Measurements from ENCODE around the gene RNU4-1.

The RNU4-1 gene

DNA sequence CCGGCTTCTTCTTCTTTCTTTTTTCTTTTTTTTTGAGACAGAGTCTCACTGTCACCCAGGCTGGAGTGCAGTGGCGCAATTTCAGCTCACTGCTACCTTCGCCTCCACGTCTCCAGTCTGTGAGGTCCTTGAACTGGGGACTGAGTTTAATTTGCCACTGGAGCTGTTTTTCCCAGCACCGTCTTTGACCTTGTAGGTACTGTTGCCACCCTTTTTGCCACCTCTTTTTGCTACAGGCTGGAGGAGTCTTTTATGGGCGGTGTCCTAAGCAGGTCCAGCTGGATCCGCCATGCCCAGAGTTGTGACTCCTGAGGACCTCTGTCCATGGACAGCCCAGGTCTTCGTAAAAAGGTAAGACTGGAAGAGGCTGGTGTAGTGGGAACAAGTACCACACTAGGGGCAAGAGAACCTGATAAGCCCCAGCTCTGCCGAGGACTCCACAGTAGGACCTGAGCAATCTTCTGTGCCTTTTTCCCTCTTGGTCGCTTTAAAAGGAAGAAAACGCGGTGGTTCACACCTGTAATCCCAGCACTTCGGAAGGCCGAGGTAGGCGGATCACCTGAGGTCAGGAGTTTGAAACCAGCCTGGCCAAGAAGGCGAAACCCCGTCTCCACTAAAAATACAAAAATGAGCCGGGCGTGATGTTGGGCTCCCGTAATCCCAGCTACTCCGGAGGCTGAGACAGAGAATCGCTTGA is 2.3 kb downstream of the RNU4-1 start:
- peak overlapping the region; percentile 12 for H3K4me3 ChIP-seq (ENCODE audit: extremely low read depth, insufficient read depth, low read length, poor library complexity, severe bottlenecking)
- no peaks in the 10 kb centered on the region for H3K36me3 ChIP-seq (ENCODE audit: control insufficient read depth, insufficient read depth, low read length)
- H3K9me3 ChIP-seq (ENCODE audit: control insufficient read depth, low read length) = no peaks in the 10 kb centered on the region
- H3K27ac ChIP-seq (ENCODE audit: low read depth, low read length, severe bottlenecking) = peak overlapping the region; percentile 100
- 56 to 60% methylated on average over 21 of the region's 22 CpGs for WGBS, 2 experiments (ENCODE audit: insufficient coverage in 2 of 2)
- peaks cover 16% of the 10 kb centered on the region for H3K4me1 ChIP-seq (ENCODE audit: control insufficient read depth, insufficient read depth, low read length, poor library complexity, severe bottlenecking)

DNA sequence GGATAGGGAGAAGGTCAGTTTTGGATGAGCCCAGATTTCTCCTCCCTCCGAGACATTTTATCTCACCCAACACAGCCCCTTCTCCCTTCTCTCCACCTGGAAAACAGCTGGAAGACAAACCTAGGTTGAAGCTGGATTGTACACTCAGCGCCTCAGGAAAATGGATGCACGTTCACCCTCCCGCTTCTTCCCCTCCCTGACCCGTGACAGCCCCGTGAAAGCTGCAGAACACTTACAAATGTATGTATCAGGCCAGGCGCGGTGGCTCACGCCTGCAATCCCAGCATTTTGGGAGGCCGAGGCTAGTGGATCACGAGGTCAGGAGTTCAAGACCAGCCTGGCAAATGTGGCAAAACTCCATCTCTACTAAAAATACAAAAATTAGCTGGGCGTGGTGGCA is 5.5 kb downstream of the RNU4-1 start:
- Histone ChIP-seq H3K27ac (ENCODE audit: low read depth, low read length, severe bottlenecking) (no peak overlapping the region), H3K9me3 (ENCODE audit: control insufficient read depth, low read length) (no peaks in the 10 kb centered on the region), H3K4me3 (ENCODE audit: extremely low read depth, insufficient read depth, low read length, poor library complexity, severe bottlenecking) (no peak overlapping the region), H3K36me3 (ENCODE audit: control insufficient read depth, insufficient read depth, low read length) (no peaks in the 10 kb centered on the region), H3K4me1 (ENCODE audit: control insufficient read depth, insufficient read depth, low read length, poor library complexity, severe bottlenecking) (peaks cover 21% of the 10 kb centered on the region)
- 91 to 93% methylated on average over 10 to 11 of the region's 12 CpGs for WGBS, 2 experiments (ENCODE audit: insufficient coverage in 2 of 2)

GRCh38 chr12:120286768-120287490 is 6.1 kb downstream of the RNU4-1 start:
- Histone ChIP-seq H3K36me3 (ENCODE audit: control insufficient read depth, insufficient read depth, low read length) (no peaks in the 10 kb centered on the region), H3K4me1 (ENCODE audit: control insufficient read depth, insufficient read depth, low read length, poor library complexity, severe bottlenecking) (peaks cover 21% of the 10 kb centered on the region), H3K9me3 (ENCODE audit: control insufficient read depth, low read length) (no peaks in the 10 kb centered on the region), H3K4me3 (ENCODE audit: extremely low read depth, insufficient read depth, low read length, poor library complexity, severe bottlenecking) (no peak overlapping the region), H3K27ac (ENCODE audit: low read depth, low read length, severe bottlenecking) (peak overlapping the region; percentile 3)
- WGBS, 2 experiments (ENCODE audit: insufficient coverage in 2 of 2) = 77 to 80% methylated on average over 5 to 6 of the region's 7 CpGs

DNA sequence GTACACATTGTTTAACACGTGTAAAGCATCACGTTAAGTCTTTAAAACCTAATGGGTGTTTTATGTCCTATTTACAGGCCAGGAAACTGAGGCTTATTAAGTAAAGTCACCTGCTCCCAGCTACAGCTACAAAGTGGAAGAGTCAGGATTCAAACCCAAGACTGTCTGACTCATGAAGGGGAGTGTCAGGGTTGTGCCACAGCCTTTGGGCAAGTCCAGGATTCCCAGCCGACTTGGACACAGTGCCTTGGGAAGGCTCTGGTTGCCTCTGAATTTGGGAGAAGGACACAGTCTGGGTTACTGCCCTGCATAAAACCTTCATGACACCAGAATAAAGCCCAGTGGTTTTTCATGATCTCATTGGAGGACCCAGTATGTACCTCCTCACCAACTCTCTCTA is 8.7 kb downstream of the RNU4-1 start:
- Histone ChIP-seq H3K27ac (ENCODE audit: low read depth, low read length, severe bottlenecking) (no peak overlapping the region), H3K9me3 (ENCODE audit: control insufficient read depth, low read length) (no peaks in the 10 kb centered on the region), H3K36me3 (ENCODE audit: control insufficient read depth, insufficient read depth, low read length) (no peaks in the 10 kb centered on the region), H3K4me1 (ENCODE audit: control insufficient read depth, insufficient read depth, low read length, poor library complexity, severe bottlenecking) (peaks cover 14% of the 10 kb centered on the region), H3K4me3 (ENCODE audit: extremely low read depth, insufficient read depth, low read length, poor library complexity, severe bottlenecking) (no peak overlapping the region)
- 88 to 100% methylated on average over 1 to 3 of the region's 3 CpGs for WGBS, 2 experiments (ENCODE audit: insufficient coverage in 2 of 2)

DNA sequence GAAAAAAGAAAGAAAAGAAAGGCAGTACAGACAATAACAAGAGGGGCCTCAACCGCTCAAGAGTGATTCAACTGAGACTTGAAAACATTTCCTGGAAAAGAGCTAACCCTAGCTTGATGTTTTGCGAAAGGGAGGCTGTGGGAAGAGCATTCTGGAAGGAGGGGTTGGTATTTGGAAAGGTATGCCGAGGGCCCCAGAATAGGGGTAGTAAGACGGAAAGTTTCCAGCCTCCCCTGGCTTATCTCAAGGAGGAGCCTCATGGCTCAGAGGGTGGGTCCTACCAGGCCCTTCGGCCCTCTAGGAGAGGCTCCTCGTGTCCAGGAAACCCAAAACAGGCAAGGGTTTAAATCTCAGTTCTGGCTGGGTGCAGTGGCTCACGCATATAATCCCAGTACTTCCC is 9.7 kb downstream of the RNU4-1 start:
- no peaks in the 10 kb centered on the region for H3K36me3 ChIP-seq (ENCODE audit: control insufficient read depth, insufficient read depth, low read length)
- 76 to 81% methylated on average over 6 to 7 of the region's 7 CpGs for WGBS, 2 experiments (ENCODE audit: insufficient coverage in 2 of 2)
- no peak overlapping the region for H3K27ac ChIP-seq (ENCODE audit: low read depth, low read length, severe bottlenecking)

DNA sequence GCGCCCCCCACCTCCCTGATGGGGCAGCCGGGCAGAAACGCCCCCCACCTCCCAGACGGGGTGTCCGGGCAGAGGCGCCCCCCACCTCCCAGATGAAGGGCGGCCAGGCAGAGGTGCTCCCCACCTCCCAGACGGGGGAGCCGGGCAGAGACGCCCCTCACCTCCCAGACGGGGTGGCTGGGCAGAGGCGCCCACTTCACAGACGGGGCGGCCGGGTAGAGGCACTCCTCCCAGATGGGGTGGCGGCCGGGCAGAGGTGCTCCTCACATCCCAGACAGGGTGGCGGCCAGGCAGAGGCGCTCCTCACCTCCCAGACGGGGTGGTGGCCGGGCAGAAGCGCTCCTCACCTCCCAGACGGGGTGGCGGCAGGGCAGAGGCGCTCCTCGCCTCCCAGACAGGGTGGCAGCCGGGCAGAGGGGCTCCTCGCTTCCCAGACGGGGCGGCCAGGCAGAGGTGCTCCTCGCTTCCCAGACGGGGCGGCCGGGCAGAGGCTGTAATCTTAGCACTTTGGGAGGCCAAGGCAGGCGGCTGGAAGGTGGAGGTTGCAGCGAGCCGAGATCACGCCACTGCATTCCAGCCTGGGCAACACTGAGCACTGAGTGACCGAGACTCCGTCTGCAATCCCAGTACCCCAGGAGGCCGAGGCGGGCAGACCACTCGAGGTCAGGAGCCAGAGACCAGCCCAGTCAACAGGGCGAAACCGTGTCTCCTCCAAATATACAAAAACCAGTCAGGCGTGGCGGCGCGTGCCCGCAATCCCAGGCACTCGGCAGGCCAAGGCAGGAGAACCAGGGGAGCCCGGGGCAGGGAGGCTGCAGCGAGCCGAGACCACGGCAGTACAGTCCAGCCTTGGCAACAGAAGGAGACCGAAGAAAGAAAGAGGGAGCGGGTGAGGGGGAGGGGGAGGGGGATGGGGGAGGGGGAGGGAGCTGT is 14.6 kb downstream of the RNU4-1 start:
- Histone ChIP-seq H3K36me3 (ENCODE audit: control insufficient read depth, insufficient read depth, low read length) (no peaks in the 10 kb centered on the region), H3K9me3 (ENCODE audit: control insufficient read depth, low read length) (no peaks in the 10 kb centered on the region), H3K4me1 (ENCODE audit: control insufficient read depth, insufficient read depth, low read length, poor library complexity, severe bottlenecking) (peaks cover 4% of the 10 kb centered on the region), H3K4me3 (ENCODE audit: extremely low read depth, insufficient read depth, low read length, poor library complexity, severe bottlenecking) (no peak overlapping the region), H3K27ac (ENCODE audit: low read depth, low read length, severe bottlenecking) (no peak overlapping the region)
- 96 to 98% methylated on average over 36 to 48 of the region's 57 CpGs for WGBS, 2 experiments (ENCODE audit: insufficient coverage in 2 of 2)

More for the DNA sequence above, 9.7 kb downstream of the RNU4-1 start:
- Histone ChIP-seq H3K4me3 (ENCODE audit: extremely low read depth, insufficient read depth, low read length, poor library complexity, severe bottlenecking) (no peak overlapping the region), H3K4me1 (ENCODE audit: control insufficient read depth, insufficient read depth, low read length, poor library complexity, severe bottlenecking) (peaks cover 14% of the 10 kb centered on the region), H3K9me3 (ENCODE audit: control insufficient read depth, low read length) (no peaks in the 10 kb centered on the region)

- Histone ChIP-seq H3K4me1 (ENCODE audit: control insufficient read depth, insufficient read depth, low read length, poor library complexity, severe bottlenecking) (no peaks in the 10 kb centered on the region), H3K9me3 (ENCODE audit: control insufficient read depth, low read length) (no peaks in the 10 kb centered on the region), H3K4me3 (ENCODE audit: extremely low read depth, insufficient read depth, low read length, poor library complexity, severe bottlenecking) (no peak overlapping the region), H3K27ac (ENCODE audit: low read depth, low read length, severe bottlenecking) (no peak overlapping the region), H3K36me3 (ENCODE audit: control insufficient read depth, insufficient read depth, low read length) (no peaks in the 10 kb centered on the region)
- 97 to 100% methylated on average over 2 to 5 of the region's 6 CpGs for WGBS, 2 experiments (ENCODE audit: insufficient coverage in 2 of 2)
These were observed 16.3 kb downstream of the RNU4-1 start for GRCh38 chr12:120276734-120277133.

DNA sequence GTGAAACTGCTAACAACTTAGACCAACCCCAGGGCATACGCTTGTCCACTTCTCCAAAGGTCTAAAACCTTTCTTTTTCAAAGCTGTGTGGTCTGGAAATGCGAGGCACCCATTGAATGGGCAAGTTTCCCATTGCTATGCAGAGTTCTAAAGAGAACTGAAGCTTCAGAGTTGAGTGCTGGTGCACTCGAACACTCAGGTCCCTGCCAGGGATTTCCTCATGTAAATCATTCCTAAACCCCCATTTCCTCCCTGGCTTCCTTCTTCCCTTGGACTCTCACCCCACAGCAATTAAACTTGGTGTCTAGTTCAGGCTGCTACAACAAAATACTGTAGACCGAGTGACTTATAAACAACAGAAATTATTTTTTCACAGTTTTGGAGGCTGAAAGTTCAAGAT is 25.3 kb downstream of the RNU4-1 start:
- peaks cover 20% of the 10 kb centered on the region for H3K4me1 ChIP-seq (ENCODE audit: control insufficient read depth, insufficient read depth, low read length, poor library complexity, severe bottlenecking)
- WGBS, 2 experiments (ENCODE audit: insufficient coverage in 2 of 2) = 85 to 88% methylated on average over 3 to 4 of the region's 4 CpGs
- no peak overlapping the region for H3K27ac ChIP-seq (ENCODE audit: low read depth, low read length, severe bottlenecking)
- H3K36me3 ChIP-seq (ENCODE audit: control insufficient read depth, insufficient read depth, low read length) = peaks cover 10% of the 10 kb centered on the region
- no peak overlapping the region for H3K4me3 ChIP-seq (ENCODE audit: extremely low read depth, insufficient read depth, low read length, poor library complexity, severe bottlenecking)
- H3K9me3 ChIP-seq (ENCODE audit: control insufficient read depth, low read length) = no peaks in the 10 kb centered on the region

GRCh38 chr12:120266180-120266870 is 26.7 kb downstream of the RNU4-1 start:
- Histone ChIP-seq H3K9me3 (ENCODE audit: control insufficient read depth, low read length) (no peaks in the 10 kb centered on the region), H3K4me1 (ENCODE audit: control insufficient read depth, insufficient read depth, low read length, poor library complexity, severe bottlenecking) (peaks cover 31% of the 10 kb centered on the region), H3K4me3 (ENCODE audit: extremely low read depth, insufficient read depth, low read length, poor library complexity, severe bottlenecking) (no peak overlapping the region), H3K27ac (ENCODE audit: low read depth, low read length, severe bottlenecking) (no peak overlapping the region), H3K36me3 (ENCODE audit: control insufficient read depth, insufficient read depth, low read length) (peaks cover 23% of the 10 kb centered on the region)
- WGBS, 2 experiments (ENCODE audit: insufficient coverage in 2 of 2) = 95 to 97% methylated on average over 3 to 6 of the region's 8 CpGs

Measured in mesodermal cell (in vitro differentiated cells).